Prostate gland (tissue), 2 donors: ENCODE data around the gene ARHGEF2.

Source experiments
- CTCF ChIP-seq, 4 experiments: fragments of 200-600 bp in 2 of 4; fragments of 450-650 bp in 2 of 4; sonication (generic) in 2 of 4; IDR thresholded peaks; 1 replicate in 3 of 4; 2 replicates in 1 of 4; pipeline ENCODE4 v1.5.1; 2016 to 2019; ENCODE audit warnings: antibody characterized with exemption in 4 of 4, mild to moderate bottlenecking in 2 of 4, moderate library complexity in 2 of 4
- POLR2AphosphoS5 ChIP-seq: sonication (generic); formaldehyde crosslinking; IDR thresholded peaks from one replicate; pipeline ENCODE4 v1.6.1; 2017; ENCODE audit warnings: antibody characterized with exemption

GRCh38 chr1:156024801-156025200 is 46.5 kb upstream of the ARHGEF2 start:
- TF ChIP-seq CTCF (IDR thresholded peaks at IDR 0.05) = no peak
- TF ChIP-seq POLR2AphosphoS5 = no peak
